Measurements from ENCODE around the gene ALKBH6. TPM values are rescaled to one million over a fixed set of nuclear protein-coding genes. Genes with fewer than 3 reads are reported as not detected.

ALKBH6 gene
- total RNA-seq, result 11.8 TPM
- long read RNA-seq, partial matches to known transcripts, result 1 of 11 reads
- long read RNA-seq, other reads (novel, unspliced or antisense), result 5 of 11 reads

DNA sequence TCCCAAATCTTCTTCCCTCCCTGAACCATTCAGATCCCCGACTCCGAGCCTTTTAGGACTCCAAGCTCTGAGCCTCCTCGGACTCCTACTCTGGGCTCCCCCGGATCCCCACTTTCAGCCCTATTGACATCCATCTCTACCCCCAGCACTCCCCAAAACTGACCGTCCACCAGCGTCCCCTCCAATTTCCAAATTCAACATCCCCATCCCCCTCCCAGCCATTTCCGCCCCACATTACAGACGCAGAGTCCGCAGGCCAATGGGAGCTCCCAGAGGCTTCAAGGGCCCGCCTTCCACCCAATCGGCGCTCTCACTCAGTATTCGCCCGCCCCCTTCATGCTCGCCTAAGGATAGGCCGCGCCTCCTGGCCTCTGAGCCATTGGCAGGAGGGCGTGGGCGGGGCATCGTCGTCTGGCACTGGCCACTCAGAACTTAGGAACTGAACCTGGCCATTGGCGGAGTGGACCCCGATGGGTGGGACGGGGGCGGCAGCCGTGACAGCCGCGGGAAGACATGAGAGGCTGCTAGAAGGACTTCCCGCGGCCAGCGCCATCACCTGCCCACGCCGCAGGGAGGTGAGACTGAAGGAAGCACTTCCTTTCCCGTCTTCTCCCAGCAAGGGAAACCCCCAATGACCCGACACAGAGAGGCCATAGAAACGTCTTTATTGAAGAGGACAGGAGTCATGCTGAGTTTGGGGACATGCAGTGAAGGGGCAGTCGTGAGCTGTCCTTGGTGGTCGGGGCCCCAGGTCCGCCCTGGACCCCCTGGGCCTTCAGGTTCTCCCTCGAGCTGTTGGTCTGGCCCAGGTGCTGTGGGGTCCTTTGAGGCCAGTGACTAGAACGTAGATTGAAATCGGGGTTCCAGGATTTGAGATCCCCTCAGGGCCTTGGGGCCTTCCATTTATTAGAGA lies at the start of gene ALKBH6:
Gene ALKBH6, minus strand, starts transcription at position 202 of the 913 bp plus-strand sequence. CDS start 816 bp downstream, outside the sequence.
- peak within 1 kb of the TSS; percentile 84 for H3K27ac ChIP-seq (replicated peaks)
- TF ChIP-seq, protein P1, sequence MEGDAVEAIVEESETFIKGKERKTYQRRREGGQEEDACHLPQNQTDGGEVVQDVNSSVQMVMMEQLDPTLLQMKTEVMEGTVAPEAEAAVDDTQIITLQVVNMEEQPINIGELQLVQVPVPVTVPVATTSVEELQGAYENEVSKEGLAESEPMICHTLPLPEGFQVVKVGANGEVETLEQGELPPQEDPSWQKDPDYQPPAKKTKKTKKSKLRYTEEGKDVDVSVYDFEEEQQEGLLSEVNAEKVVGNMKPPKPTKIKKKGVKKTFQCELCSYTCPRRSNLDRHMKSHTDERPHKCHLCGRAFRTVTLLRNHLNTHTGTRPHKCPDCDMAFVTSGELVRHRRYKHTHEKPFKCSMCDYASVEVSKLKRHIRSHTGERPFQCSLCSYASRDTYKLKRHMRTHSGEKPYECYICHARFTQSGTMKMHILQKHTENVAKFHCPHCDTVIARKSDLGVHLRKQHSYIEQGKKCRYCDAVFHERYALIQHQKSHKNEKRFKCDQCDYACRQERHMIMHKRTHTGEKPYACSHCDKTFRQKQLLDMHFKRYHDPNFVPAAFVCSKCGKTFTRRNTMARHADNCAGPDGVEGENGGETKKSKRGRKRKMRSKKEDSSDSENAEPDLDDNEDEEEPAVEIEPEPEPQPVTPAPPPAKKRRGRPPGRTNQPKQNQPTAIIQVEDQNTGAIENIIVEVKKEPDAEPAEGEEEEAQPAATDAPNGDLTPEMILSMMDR (IDR thresholded peaks at IDR 0.05; ENCODE audit: borderline replicate concordance), result no peak
- intact Hi-C loops (cut with micrococcal nuclease), result no loop called here
- H3K27me3 ChIP-seq (ENCODE audit: low read depth), result no peaks in the 10 kb centered on the region
- no peaks in the 10 kb centered on the region for H3K9me3 ChIP-seq (replicated peaks)
- H3K4me1 ChIP-seq, result peaks cover 25% of the 10 kb centered on the region
- DNase-seq, result peak; percentile 100
- H3K36me3 ChIP-seq, result no peaks in the 10 kb centered on the region
- peak within 1 kb of the TSS; percentile 82 for H3K4me3 ChIP-seq

DNA sequence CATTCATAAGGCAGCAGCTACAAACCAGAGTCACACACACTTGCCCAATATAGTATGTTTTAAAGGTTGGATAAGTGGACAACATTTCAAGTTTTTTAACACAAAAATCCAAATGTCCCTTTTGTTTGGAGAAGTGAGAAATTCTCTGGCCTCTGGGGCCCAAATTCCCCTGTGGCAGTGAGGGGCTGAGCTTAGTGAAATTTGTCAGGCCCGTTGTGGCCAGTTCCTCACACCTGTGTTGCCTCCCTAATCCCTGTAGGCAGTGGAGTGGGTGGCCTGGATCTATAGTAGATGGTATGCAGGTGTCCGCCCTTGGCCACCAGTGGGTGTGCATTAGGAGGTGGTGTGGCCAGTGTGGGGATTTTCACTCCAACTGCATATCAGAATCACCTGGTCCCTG lies 47.4 kb upstream of the ALKBH6 start:
- intact Hi-C loops (cut with micrococcal nuclease), result no loop called here
- Histone ChIP-seq H3K27ac (replicated peaks) (no peak overlapping the region), H3K36me3 (no peaks in the 10 kb centered on the region), H3K9me3 (replicated peaks) (no peaks in the 10 kb centered on the region), H3K4me3 (no peak overlapping the region), H3K27me3 (ENCODE audit: low read depth) (no peaks in the 10 kb centered on the region), H3K4me1 (no peaks in the 10 kb centered on the region)
- TF ChIP-seq, protein P1 (IDR thresholded peaks at IDR 0.05; ENCODE audit: borderline replicate concordance), result no peak
- DNase-seq, result no peak

DNA sequence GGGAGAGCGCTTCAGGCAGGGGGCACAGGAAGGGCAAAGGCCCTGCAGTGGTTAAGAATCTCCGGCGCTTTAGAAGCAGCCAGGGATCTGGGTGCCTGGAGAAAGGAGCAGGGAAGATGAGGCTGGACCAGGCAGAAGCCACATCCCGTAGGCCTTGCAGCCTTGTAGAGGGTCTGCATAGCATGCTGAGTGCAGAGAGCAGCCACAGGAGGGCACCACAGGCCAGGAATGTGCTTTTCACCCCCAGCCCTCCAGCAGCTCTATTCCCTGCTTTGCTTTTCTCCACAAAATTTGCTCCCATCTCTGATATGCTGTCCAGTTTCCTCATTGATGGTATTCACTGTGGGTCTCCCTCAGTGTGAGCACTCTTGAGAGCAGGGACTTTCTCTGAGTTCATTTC lies 46.4 kb upstream of the ALKBH6 start:
- H3K9me3 ChIP-seq (replicated peaks), result no peaks in the 10 kb centered on the region
- peak; percentile 46 for DNase-seq
- H3K27me3 ChIP-seq (ENCODE audit: low read depth), result no peaks in the 10 kb centered on the region
- H3K36me3 ChIP-seq, result no peaks in the 10 kb centered on the region
- peaks cover 2% of the 10 kb centered on the region for H3K4me1 ChIP-seq
- no peak overlapping the region for H3K27ac ChIP-seq (replicated peaks)
- TF ChIP-seq, protein P1 (IDR thresholded peaks at IDR 0.05; ENCODE audit: borderline replicate concordance), result peak; percentile 74
- intact Hi-C loops (cut with micrococcal nuclease), result no loop called here
- no peak overlapping the region for H3K4me3 ChIP-seq

DNA sequence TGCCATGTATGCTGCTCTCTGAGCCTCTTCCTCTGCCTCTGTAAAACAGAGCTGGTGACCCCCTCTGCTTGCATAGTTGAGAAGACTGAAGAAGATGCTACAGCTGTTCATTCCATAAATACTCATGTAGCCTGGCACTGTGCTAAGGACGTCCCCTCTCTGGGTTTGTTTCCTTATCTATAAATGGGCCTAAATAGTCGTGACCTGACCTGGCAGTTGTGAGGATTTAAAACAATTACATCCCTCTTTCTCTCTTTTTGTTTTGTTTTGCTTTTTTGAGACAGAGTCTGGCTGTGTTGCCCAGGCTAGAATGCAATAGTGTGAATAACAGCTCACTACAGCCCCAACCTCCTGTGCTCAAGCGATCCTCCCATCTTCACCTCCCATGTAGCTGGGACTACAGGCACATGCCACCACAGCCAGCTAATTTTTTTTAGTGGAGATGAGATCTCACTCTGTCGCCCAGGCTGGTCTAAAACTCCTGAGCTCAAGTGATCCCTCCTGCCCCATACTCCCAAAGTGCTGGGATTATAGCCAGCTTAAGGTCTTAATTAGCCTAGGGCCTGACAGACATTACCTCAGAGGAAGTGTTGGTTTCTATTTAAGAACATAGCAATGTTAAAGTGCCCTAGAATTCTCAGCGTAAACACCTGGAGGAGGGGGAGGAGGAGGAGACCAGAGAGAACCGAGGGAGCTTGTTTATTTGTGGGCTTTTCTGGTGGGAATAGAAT lies 45.3 kb upstream of the ALKBH6 start:
- no peaks in the 10 kb centered on the region for H3K9me3 ChIP-seq (replicated peaks)
- peaks cover 10% of the 10 kb centered on the region for H3K4me1 ChIP-seq
- TF ChIP-seq, protein P1 (IDR thresholded peaks at IDR 0.05; ENCODE audit: borderline replicate concordance), result no peak
- no peak overlapping the region for H3K27ac ChIP-seq (replicated peaks)
- no peaks in the 10 kb centered on the region for H3K36me3 ChIP-seq
- H3K4me3 ChIP-seq, result no peak overlapping the region
- intact Hi-C loops (cut with micrococcal nuclease), result no loop called here
- H3K27me3 ChIP-seq (ENCODE audit: low read depth), result no peaks in the 10 kb centered on the region
- DNase-seq, result no peak

DNA sequence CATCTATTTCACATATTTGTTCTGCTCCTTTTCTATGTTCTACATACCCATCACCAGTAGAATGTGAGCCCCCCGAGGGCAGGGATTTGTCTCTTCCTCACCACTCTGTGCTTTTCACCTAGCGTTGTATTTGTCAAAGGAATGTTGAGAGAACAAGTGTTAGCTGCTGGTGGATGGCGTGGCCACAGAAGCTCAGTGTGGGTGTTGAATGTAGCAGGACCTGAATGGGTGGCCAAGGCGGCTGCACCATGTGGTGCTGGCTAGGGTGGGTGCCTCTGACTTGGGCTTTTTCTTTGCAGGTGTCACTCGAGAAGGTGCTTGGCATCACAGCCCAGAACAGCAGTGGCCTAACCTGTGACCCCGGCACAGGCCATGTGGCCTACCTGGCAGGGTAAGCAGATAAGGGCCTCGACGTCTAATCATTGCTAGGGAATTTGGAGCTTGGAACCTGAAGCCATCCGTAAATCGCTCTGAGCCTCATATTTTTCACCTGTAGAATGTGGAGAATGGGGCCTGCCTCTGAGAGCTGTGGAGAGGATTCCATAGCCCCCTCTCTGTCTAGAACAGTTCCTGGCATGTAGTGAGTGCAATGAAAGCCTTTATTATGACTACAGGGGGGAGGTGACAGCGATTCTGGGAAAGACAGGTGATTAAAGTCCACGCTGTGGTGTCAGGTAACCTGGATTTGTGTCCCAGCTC lies 44.6 kb upstream of the ALKBH6 start:
- peaks cover 14% of the 10 kb centered on the region for H3K4me1 ChIP-seq
- H3K4me3 ChIP-seq, result no peak overlapping the region
- H3K27me3 ChIP-seq (ENCODE audit: low read depth), result no peaks in the 10 kb centered on the region
- TF ChIP-seq, protein P1 (IDR thresholded peaks at IDR 0.05; ENCODE audit: borderline replicate concordance), result no peak
- DNase-seq, result no peak
- intact Hi-C loops (cut with micrococcal nuclease), result no loop called here
- H3K36me3 ChIP-seq, result no peaks in the 10 kb centered on the region
- no peak overlapping the region for H3K27ac ChIP-seq (replicated peaks)
- no peaks in the 10 kb centered on the region for H3K9me3 ChIP-seq (replicated peaks)
